GM23248 (cell line): ENCODE results near the gene CASZ1.

Experiments
- EZH2 ChIP-seq: fragments of 200-600 bp; sonication (generic); IDR thresholded peaks from 2 replicates; pipeline ENCODE4 v1.6.1; 2018; ENCODE audit warnings: antibody characterized with exemption, mild to moderate bottlenecking; ENCODE audit not compliant: insufficient read depth, poor library complexity, severe bottlenecking
- EZH2phosphoT487 ChIP-seq: fragments of 200-600 bp; sonication (generic); IDR thresholded peaks from 2 replicates; pipeline ENCODE4 v1.6.1; 2018; ENCODE audit warnings: antibody characterized with exemption, moderate library complexity, mild to moderate bottlenecking, low read depth; ENCODE audit not compliant: insufficient read depth

DNA sequence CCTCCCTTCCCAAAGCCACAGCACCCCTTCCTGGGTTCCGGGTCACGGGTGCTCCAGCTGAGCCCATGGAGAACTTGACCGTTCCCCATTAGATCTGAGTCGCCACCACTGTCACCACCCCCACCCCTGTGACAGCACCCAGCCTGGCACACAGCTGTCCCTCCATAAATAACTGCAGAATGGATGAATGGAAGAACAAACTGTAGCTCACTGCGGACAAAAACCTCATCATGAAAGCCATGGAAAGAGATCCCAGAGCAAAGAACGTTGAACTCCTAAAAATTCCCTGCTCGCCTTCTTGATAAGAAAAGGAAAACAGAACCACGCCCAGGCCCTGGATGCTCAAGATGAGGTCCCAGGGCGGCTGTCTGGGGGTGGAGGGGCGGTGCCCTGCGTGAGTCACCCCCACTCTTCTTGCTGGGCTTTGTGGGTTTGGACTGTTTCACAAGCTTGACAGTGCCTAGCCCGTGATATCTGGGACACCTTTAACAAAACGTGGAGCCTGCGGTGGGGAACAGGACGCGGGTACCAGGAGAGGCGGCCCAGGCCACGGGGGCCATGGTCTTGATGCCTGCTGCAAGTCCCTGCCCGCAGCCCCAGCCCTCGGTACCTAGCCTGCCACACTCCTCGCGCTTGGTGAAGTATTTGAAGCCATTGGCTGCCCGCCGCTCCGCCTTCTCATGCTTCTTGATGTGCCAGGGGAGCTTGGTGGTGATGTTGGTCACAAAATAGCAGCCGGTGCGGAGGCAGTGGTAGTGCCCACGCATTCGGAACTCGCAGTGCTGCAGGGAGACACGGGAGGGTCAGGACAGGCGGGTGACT, 151.9 kb downstream of the CASZ1 start:
- TF ChIP-seq EZH2phosphoT487 (no peak), EZH2 (no peak)
